ENCODE measurements around the gene NRG2.

The NRG2 gene

DNA sequence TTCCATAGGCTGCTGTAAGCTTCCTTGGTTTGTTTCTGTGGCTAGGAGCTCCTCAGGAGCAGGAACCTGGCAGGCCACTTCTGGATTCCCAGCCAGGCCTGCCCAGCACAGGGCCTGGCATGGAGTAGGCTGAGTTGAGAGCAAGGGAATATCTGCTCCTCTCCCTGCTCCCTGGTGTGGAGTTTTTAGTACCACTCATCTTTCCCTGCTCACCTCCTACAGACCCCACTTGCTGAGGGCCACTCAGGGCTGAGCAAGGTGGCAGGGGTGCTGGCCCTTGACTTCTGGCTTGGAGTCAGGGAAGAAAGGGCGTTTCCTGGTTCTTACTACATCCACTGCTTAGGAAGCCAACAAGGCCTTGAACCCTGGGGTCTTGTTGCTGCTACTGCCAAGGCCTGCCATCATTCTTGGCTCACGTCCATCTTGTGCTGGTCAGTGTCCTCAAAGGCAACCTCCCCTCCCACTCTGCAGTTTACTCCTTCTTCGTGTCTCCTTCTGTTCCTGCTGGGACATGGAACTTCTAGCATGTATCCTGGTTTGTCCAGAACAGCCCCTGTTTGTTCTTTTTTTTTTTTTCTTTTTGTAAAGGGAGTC lies 192.6 kb downstream of the NRG2 start:
- DNase-seq (ENCODE audit: low read depth): no peak
- no peak overlapping the region for H3K4me3 ChIP-seq (ENCODE audit: low read depth, low read length)

DNA sequence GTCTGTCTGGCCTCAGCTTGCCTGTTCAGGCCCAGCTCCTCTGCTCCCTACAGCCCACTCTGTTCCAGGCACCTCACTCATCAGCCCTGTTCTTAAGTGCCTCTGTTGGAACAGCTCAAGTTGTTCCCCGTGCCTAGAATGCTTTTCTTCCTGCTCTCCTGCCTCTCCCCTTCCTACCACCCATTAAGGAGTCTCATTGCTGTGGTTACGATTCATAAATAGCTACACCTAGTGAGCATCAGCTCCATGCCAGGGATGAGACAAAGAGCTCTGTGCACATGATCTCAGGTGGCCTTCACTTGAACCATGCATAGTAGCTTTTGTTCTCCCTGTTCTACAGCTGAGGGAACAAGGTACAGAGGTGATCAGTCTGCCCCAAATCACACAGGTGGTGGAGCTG lies 193.2 kb downstream of the NRG2 start:
- DNase-seq (ENCODE audit: low read depth): no peak
- H3K4me3 ChIP-seq (ENCODE audit: low read depth, low read length): no peak overlapping the region

DNA sequence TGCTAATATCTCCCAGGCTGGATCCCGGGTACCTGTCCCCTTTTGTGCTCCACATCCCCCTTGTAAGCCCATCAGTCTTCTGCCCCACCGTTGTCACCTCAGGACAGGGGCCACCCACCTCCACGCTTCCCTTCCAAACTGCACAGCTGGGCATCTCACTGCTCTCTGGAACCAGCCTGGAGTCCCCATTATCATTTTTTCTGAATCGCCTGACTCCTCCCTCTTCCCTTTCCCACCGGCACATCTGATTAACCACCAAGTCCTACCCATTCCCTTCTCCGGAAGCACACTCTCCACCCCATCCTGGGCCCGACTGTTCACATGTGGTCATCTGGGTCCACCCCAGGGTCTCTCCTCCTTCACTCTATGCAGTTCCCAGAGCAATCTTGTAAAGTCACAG lies 193.6 kb downstream of the NRG2 start:
- H3K4me3 ChIP-seq (ENCODE audit: low read depth, low read length): no peak overlapping the region
- no peak for DNase-seq (ENCODE audit: low read depth)

DNA sequence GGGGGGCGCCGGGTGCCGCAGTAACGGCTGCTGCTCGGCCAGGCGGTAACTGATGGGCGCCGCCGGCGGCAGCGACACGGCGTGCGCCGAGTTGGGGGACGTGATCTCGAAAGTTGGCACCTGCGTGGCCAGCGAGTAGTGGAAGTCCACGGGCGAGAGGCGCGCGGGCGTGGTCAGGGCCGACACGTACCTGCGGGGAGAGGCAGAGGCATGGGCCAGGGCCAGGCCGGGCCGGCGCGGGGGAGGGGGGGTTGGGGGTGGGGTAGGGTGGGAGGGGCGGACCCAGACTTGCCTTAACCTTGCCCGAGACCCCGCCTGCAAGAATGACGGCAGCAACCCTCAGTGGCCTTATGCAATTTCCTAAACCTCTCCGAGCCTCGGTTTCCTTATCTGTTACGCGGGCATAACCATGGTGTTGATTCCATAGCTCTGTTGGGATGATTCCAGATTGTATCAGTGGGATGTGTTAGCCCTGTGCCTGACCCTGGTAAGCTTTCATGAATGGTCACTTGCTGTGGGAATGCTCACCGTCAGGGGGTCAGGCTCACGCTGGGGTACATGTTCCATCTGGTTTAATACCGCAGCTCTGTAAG lies 194.5 kb downstream of the NRG2 start:
- DNase-seq (ENCODE audit: low read depth): no peak
- peak overlapping the region; percentile 40 for H3K4me3 ChIP-seq (ENCODE audit: low read depth, low read length)

DNA sequence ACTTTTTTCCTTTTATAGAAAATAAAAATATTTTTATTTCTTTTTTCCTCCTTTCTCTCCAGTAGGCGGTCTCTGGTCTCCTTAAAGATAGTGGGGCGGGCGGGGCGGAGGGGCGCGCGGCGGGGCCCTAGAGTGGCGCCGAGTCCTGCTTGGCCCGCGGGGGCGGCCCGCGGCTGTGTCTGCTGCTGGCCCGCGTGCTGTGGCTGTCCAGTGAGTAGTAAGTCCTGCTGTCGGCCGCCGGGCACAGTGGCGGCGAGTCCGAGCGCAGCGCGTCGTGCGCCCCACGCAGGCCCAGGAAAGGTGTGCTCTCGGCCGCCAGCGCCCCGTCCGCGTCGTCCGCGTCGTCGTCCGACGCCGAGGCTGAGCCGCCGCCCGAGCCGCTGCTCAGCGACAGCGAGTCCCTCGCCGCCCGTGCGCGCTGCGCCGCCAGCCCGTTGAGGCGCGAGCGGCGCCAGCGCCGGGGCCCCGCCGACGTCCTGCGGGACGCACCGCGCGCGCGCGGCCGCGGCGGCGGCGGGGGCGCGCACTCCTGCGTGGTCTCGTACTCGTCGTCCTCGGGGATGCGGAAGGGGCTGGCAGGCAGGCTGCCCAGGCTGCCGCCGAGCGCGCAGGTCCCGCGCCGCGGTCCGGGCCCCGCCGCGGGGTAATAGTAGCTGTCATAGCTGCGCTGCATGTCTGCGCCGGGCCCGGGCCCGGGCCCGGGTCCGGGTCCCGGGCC lies 195.2 kb downstream of the NRG2 start:
- DNase-seq (ENCODE audit: low read depth): no peak
- H3K4me3 ChIP-seq (ENCODE audit: low read depth, low read length): peak overlapping the region; percentile 40

DNA sequence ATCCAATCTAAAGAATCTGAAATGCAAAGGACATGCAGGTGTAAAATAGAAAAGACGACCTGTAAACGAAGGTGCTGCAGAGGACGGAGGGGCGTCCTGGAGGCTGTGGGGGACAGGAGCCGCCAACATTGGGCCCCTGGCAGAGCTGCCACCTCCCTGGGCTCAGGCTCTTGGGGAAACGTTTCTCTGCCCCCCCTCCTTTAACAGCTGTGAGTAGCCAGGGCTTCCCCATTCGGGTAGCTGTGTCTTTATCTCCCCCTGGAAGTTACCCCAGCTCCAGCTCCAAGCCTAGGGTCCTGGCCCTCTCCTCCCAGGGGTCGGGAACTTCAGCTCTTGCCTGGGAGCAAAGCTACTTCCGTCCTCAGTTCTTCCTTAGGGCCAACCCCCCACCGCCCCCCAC lies 196.0 kb downstream of the NRG2 start:
- no peak overlapping the region for H3K4me3 ChIP-seq (ENCODE audit: low read depth, low read length)
- DNase-seq (ENCODE audit: low read depth): no peak

DNA sequence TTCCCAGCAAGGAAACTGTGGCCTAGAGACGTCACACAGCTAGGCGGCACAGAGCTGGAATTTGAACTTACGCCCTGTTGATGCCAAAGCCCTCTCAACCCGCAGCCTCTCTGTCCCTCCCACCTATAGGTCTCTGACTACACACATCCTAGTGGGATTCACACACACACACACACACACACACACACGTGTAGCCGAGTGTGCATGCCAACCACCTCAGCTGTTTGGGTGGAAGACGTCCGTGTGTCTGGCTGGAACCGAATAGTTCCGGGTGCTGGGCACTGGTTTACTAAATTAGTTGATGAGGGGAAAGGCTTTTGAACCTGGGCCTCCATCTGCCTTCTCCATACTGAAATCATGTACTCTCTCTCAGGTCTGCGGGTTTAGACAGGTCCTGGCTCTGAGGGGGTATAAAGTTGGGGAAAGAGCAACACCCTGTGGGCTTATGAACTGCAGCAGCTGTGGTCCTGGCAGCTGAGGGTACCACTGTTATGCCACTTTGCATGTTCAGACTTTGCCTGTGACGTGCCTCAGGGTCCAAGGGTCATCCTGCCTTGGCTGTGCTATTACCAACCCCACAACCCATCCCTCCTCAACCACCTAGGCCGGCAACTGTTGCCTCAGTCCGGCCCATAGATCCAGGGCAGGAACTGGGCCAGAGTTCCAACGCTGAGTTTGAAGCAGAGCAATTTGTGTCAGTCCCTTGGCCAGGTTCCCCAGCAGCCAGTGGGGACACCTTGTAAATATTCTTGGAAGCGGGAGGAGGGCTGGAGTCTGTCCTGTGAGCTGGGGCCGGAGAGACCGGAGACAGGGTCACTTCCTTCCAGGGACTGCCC lies 197.0 kb downstream of the NRG2 start:
- no peak overlapping the region for H3K4me3 ChIP-seq (ENCODE audit: low read depth, low read length)
- DNase-seq (ENCODE audit: low read depth): no peak

DNA sequence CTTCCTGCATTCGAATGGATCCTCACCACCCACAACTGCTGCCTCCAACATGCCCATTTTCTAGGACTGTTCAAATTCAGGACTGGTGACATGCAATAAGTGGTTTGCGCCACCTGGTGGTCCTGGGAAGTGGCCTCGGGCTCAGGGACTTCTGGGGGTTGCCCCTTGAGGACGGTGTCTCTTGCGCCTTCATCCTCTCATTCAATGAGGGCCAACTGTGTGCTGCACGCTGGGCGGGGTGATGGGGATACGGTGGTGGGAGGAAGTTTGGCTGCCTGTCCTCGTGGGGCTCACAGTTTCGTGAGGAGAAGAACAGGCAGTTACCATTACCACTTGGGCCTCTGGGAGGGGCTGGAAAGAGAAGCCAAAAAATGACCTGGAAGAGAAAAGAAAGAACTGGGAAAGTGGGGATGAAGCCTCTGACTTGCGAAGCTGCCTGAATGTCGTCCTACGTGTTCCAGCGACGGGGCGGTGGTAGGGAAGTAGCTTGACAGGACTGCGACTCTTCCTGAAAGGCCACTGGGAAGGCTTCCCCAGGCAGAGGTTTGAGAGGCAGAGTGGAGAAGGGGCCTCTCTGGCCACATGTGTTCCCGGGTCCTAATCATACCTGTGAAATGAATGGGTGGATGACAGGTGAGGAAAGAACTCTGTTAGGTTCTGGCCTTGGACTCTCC lies 198.5 kb downstream of the NRG2 start:
- peak; percentile 19 for DNase-seq (ENCODE audit: low read depth)
- no peak overlapping the region for H3K4me3 ChIP-seq (ENCODE audit: low read depth, low read length)

DNA sequence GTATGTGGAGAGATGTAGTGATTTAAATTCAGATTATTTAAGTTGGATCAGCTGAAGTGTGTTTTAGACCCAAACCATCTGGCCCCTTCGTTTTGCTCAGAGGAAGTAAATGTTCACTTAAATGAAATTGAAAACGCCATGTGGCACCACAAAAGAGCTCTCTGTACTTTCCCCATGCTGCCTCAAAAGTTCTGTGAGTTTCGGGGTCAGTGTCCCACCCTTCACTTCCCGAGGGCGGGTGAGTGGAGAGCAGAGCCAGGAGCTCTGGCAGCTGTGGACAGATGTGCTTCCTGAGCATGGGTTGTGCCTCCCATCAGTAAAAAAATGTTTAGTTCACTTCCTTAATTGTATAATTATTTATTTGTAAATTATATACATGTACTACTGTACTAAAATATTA lies 199.1 kb downstream of the NRG2 start:
- no peak for DNase-seq (ENCODE audit: low read depth)
- H3K4me3 ChIP-seq (ENCODE audit: low read depth, low read length): no peak overlapping the region

DNA sequence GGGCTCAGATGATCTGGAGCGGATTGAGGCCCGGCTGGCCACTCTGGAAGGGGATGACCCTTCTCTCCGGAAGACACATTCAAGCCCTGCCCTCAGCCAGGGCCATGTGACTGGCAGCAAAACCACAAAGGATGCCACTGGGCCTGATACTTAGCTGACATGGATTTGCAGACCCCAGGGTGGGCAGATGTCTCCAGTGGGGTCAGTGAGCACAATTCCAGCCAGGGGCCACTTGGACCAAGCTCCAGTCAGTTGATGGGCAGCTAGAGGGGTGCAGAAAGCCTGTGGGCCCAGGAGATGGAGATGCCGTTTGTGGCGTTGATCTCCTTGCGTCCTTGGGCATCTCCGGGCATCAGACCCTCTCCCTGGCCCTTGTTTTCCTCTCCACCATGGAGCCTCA lies 200.8 kb downstream of the NRG2 start:
- no peak for DNase-seq (ENCODE audit: low read depth)

DNA sequence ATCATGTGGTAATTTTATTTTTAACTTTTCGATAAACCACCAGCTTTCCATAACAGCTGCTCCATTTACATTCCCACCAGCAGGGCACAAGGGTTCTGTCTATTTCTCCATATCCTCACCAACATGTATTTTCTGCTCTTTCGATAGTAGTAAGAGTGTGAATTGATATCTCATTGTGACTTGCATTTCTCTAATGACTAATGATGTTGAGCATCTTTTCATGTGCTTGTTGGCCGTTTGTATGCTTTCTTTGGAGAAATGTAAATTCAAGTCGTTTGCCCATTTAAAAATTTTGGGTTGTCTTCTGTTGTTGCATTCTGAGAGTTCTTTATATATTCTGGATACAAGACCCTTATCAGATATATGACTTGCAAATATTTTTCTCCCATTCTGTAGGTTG lies 201.6 kb downstream of the NRG2 start:
- DNase-seq (ENCODE audit: low read depth): no peak

More for the DNA sequence above, 200.8 kb downstream of the NRG2 start:
- no peak overlapping the region for H3K4me3 ChIP-seq (ENCODE audit: low read depth, low read length)

DNA sequence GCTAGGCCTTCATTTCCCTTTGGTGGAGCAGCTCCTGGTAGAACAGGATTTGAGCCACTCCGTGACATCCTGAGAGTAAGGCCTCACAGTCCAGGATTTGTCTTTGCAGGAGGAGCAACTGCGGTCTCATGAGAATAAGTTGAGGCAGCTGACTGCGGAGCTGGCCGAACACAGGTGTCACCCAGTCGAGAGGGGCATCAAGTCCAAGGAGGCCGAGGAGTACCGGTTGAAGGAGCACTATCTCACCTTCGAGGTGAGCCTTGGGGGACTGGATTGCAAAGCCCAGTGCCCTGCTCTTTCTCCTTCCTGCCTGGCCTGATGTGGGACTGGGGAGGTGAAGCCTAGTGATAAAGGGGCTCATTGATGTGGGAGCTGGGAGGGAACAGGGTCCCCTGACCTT lies 203.2 kb downstream of the NRG2 start:
- no peak overlapping the region for H3K4me3 ChIP-seq (ENCODE audit: low read depth, low read length)
- no peak for DNase-seq (ENCODE audit: low read depth)

More for the DNA sequence above, 201.6 kb downstream of the NRG2 start:
- H3K4me3 ChIP-seq (ENCODE audit: low read depth, low read length): no peak overlapping the region

DNA sequence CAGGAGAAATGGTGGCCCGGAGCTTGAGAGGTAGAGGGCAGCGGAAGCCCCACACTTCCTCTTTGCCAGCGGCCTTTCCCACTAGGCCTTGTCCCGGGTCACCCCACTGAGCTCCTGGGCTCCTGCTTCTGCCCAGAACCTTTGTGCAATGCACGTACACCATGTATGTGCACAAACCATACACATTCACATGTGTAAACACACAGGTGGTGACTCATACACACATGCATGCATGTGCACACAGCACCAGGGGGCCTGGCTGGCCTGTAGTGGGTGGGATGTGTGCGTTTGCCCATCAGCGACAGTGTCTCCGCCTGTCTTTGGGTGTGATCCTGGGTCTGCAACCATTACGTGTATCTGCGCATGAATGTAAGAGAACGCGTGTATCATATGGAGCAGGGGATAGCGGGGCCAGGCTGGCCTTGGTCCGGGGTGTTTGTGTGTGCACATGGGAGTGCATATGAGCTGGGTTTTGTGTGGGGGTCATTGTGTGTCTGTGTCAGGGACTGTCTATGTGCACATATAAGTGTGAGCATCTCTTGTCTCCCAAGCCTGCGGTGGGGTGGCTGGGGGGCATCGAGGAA lies 203.8 kb downstream of the NRG2 start:
- no peak for DNase-seq (ENCODE audit: low read depth)
- H3K4me3 ChIP-seq (ENCODE audit: low read depth, low read length): no peak overlapping the region

DNA sequence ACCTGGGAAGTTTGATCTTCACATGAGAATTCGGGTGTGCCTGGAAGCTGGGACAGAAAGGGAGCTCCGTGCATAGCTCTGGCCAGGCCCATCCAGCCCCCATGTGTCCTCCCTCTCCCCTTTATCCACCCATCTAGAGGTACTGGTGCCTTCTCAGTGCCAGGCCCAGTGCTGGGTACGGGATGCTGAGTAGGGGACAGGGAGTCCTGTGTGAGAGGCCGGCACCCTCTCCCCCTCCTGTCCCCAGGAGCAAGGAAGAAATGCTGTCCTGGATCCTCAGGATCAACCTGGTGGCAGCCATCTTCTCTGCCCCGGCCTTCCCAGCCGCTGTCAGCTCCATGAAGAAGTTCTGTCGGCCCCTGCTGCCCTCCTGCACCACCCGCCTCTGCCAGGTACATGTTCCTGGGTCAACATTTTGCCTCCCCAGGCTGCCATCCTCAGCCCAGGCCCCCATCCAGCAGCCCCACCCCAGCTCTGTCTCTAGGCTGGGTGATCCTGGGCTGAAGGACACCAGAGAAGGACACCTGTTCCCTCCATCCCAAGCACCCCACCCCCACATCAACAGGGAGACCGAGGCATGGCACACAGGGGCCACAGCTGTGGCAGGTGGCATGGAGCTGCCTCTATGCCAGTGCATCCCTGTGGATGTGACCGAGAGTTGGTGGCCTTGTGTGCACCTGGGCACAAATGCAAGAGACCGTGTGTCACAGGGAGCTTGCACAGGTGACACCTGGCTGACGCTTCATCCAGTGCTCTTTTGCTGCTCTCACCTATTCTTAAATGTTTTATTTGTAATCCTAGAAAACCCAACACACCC lies 204.5 kb downstream of the NRG2 start:
- no peak for DNase-seq (ENCODE audit: low read depth)

DNA sequence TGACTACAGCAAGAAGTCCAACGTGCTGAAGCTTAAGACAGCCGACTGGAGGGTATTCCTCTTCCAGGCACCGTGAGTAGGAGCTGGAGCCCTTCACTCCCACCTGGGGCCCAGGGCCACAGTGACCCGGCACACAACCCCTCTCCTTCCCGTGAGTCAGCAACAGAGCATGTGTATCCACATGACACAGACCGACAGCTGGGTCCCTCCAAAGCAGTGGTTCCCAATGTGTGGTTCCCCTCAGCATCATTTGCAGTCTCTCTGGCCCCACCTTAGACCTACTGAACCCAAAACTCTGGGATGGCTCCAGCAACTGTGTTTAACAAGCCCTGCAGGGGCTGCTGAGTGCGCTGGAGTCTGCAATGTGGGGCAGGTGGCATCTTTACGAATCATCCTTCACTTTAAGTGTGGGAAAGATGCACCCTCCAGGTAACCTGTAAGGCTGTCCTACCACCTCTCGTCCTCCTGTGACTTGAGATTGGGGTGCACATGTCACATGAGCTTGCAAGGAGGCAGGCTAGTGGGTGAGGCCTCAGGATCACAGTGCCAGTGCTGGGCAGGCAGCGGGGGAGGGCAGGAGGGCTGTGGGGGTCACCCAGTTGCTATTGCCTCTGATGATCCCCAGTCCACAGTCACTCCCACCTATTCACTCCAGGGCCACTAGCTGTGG lies 205.3 kb downstream of the NRG2 start:
- no peak overlapping the region for H3K4me3 ChIP-seq (ENCODE audit: low read depth, low read length)
- DNase-seq (ENCODE audit: low read depth): no peak

More for the DNA sequence above, 204.5 kb downstream of the NRG2 start:
- H3K4me3 ChIP-seq (ENCODE audit: low read depth, low read length): no peak overlapping the region

DNA sequence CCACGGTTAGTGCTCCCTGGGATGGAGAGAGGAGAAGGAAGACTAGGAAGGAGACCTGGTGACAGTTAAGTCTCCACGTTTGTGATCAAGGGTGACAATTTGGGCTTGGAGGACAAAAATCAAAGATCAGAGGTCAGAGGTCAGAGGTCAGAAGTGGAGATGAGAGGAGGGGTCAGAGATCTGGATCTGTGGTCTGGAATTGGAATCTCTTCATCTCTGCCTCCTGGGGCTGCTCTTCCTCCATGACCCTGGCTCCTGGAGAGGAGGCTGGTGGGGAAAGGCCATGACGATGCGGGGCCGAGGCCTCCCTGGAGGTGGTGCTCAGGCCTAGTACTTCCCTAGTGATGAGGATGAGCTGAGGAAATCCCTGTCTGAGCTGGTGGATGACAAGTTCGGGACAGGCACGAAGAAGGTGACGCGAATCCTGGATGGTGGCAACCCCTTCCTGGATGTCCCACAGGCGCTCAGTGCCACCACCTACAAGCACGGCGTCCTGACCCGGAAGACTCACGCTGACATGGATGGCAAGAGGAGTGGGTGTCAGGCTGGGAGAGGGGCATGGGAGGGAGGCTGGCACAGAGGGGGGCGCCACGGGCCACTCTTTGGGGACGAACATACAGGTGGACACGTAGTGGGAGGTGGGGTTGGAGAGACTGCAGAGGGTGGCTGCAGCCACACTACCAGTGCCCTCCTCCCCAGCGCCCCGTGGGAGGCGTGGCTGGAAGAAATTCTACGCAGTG lies 206.5 kb downstream of the NRG2 start:
- no peak overlapping the region for H3K4me3 ChIP-seq (ENCODE audit: low read depth, low read length)
- no peak for DNase-seq (ENCODE audit: low read depth)

DNA sequence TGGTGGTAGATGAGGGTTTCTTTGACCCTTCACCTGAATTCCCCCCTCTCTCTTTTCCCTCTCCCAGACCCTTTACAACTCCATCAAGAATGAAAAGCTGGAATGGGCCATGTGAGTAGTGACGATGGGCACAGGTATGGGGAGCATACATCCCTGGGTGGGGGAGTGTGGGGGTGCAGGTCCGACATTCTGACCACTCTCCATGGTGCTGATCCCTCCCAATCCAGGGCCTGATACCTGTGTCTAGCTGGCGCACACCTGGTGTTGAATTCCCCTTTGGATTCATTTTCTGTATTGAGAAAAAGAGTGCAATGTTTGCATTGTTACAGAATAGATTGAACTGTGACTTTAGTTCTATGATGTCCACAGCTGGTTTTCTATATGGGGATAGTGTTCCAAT lies 207.4 kb downstream of the NRG2 start:
- H3K4me3 ChIP-seq (ENCODE audit: low read depth, low read length): no peak overlapping the region
- DNase-seq (ENCODE audit: low read depth): no peak

Data from skeletal muscle cell (primary cell).